Kidney (tissue), 14 donors: ENCODE measurements around the gene C1orf21. TPM values are rescaled to one million over a fixed set of nuclear protein-coding genes. Genes with fewer than 3 reads are reported as not detected.

ENCODE experiments used
- DNase-seq, 5 donors: peaks; one replicate each; pipeline ENCODE4 v3.0.0-alpha.2; 2013 to 2020
- FAIRE-seq: peaks from 2 replicates; lab custom pipeline; 2012; peaks lifted over from hg19 to GRCh38; lab: Jason Lieb, UNC
- H3K27ac ChIP-seq, 2 donors: one replicate each; pipeline ENCODE4 v1.7.0; 2013; ENCODE audit warnings: low read depth in 2 of 2, low read length in 2 of 2, inconsistent platforms in 1 of 2
- H3K27me3 ChIP-seq: one replicate; pipeline ENCODE4 v1.7.1; 2013; ENCODE audit warnings: low read length, inconsistent platforms; ENCODE audit not compliant: control insufficient read depth, insufficient read depth
- H3K36me3 ChIP-seq, 3 donors: one replicate each; pipeline versions ENCODE4 v1.7.0 to v1.7.1; 2013; ENCODE audit warnings: low read length in 3 of 3, control low read depth in 1 of 3, inconsistent platforms in 1 of 3; ENCODE audit not compliant: insufficient read depth in 3 of 3, control insufficient read depth in 2 of 3
- H3K4me1 ChIP-seq, 3 donors: one replicate each; pipeline versions ENCODE4 v1.7.0 to v1.7.1; 2013; ENCODE audit warnings: low read length in 3 of 3, inconsistent platforms in 1 of 3, low read depth in 1 of 3; ENCODE audit not compliant: control insufficient read depth in 2 of 3, insufficient read depth in 2 of 3
- H3K4me3 ChIP-seq, 3 donors: one replicate each; pipeline versions ENCODE4 v1.7.0 to v1.8.1; 2013; ENCODE audit warnings: low read length in 3 of 3, control low read depth in 1 of 3, inconsistent platforms in 1 of 3
- H3K9ac ChIP-seq, 3 donors: one replicate each; pipeline versions ENCODE4 v1.7.0 to v1.7.1; 2013; ENCODE audit warnings: low read length in 3 of 3, control low read depth in 1 of 3, inconsistent platforms in 1 of 3
- H3K9me3 ChIP-seq, 3 donors: one replicate each; pipeline versions ENCODE4 v1.7.0 to v1.7.1; 2013; ENCODE audit warnings: low read length in 3 of 3, control low read depth in 1 of 3, inconsistent platforms in 1 of 3; ENCODE audit not compliant: control insufficient read depth in 2 of 3, insufficient read depth in 1 of 3
- intact Hi-C: fragments of 100-400 bp; cut with DNase I; formaldehyde crosslinking; loops from one replicate; pipeline ENCODE4 v1.11.1; 2022
- polyA plus RNA-seq: library from polyadenylated mRNA; stranded (reverse); fragments of 350-450 nt; fragmentation: Illumina TruSeq; extraction: RNeasy Lipid Tissue Mini Kit (QIAGEN cat#74804); gene quantifications from one replicate; pipeline ENCODE4 v1.2.3, GENCODE V29; 2014; ENCODE audit warnings: low read depth, low replicate concordance; ENCODE audit not compliant: insufficient read depth
- total RNA-seq: library from RNA; stranded (reverse); fragmentation: NEBNext Ultra II Directional; extraction: Animal tissue kit (Norgen Biotek cat#: 25700); gene quantifications from one replicate; pipeline ENCODE4 v1.2.1, GENCODE V29; 2021
- TF ChIP-seq, protein P1 (sequence below): IDR thresholded peaks from 3 replicates; pipeline ENCODE4 v1.5.1; 2012; ENCODE audit warnings: mild to moderate bottlenecking, moderate library complexity, borderline replicate concordance; ENCODE audit not compliant: insufficient read depth; ENCODE audit errors: extremely low read depth
- donor health status: control.
- donor health status: control.
- donor health status: control.
- donor health status: control.
- donor health status: control.
- donor health status: DM: yes; HTN: yes; CAD: no.
- donor health status: Normal renal cell carcinoma (clear cell type).

The C1orf21 gene
- total and polyA plus RNA-seq, 2 donors from 2014 or later, result 18.3 to 18.6 TPM

- H3K27ac ChIP-seq, result no peak overlapping the region
- intact Hi-C loops, result no loop called here
- no peak for DNase-seq
Measured at GRCh38 chr1:184632415-184633175, 245.8 kb downstream of the C1orf21 start.

DNA sequence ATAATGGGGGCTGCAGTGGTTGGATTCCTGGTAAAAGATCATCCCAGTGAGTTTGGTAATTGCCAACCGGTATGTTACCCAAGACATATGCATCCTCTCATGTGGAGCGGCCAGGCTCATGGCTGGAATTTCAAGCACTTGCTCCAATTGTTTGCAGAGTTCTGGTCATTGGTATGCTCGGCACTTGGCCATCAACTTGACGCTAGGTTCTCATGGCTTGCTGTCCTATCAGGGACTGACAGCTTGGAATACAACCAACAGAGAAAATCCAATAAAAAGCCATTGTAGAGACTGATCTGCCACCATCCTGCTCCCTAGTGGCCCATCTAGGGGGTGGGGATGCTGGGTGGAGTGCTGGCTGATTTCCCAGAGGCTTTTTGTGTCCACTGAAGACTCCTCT is 247.0 kb downstream of the C1orf21 start:
- Histone ChIP-seq H3K27ac (no peak overlapping the region), H3K9ac (no peak overlapping the region), H3K4me3 (no peak overlapping the region), H3K36me3 (no peaks in the 10 kb centered on the region), H3K4me1 (peaks cover 5 to 11% (median 7%) of the 10 kb centered on the region in 3 donors), H3K9me3 (peaks cover 0 to 5% (median 0%) of the 10 kb centered on the region in 3 donors), H3K27me3 (no peaks in the 10 kb centered on the region)
- intact Hi-C loops, result no loop called here
- DNase-seq (no peak), FAIRE-seq (no peak)
- TF ChIP-seq, protein P1, sequence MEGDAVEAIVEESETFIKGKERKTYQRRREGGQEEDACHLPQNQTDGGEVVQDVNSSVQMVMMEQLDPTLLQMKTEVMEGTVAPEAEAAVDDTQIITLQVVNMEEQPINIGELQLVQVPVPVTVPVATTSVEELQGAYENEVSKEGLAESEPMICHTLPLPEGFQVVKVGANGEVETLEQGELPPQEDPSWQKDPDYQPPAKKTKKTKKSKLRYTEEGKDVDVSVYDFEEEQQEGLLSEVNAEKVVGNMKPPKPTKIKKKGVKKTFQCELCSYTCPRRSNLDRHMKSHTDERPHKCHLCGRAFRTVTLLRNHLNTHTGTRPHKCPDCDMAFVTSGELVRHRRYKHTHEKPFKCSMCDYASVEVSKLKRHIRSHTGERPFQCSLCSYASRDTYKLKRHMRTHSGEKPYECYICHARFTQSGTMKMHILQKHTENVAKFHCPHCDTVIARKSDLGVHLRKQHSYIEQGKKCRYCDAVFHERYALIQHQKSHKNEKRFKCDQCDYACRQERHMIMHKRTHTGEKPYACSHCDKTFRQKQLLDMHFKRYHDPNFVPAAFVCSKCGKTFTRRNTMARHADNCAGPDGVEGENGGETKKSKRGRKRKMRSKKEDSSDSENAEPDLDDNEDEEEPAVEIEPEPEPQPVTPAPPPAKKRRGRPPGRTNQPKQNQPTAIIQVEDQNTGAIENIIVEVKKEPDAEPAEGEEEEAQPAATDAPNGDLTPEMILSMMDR, result no peak

More at GRCh38 chr1:184632415-184633175, 245.8 kb downstream of the C1orf21 start:
- H3K27me3 ChIP-seq, result no peaks in the 10 kb centered on the region
- H3K36me3 ChIP-seq, result no peaks in the 10 kb centered on the region
- no peak for FAIRE-seq
- peaks cover 0 to 3% (median 0%) of the 10 kb centered on the region in 3 donors for H3K9me3 ChIP-seq
- H3K4me1 ChIP-seq, result peaks cover 5 to 11% (median 7%) of the 10 kb centered on the region in 3 donors
- no peak overlapping the region for H3K4me3 ChIP-seq
- TF ChIP-seq, protein P1, result no peak
- H3K9ac ChIP-seq, result no peak overlapping the region

DNA sequence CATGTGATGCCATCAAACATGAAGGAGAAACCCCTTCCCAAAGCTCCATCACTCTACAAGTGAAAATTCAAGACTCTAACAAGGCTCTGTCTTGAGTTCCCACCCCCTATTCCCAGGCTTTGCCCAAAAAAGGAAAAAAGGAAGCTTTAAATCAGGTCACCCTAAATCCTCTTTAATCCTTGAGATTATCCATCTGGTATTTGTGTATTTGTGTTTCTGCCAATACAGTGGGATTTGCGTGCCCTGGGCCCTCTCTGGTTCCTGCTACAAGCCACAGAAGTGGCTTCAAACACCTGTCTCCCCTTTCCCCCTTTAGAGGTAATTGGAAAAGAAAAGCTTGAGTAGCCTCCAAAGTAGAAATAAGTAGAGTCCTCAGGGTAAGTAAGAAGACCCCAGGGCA is 247.5 kb downstream of the C1orf21 start:
- H3K27me3 ChIP-seq, result no peaks in the 10 kb centered on the region
- intact Hi-C loops, result no loop called here
- TF ChIP-seq, protein P1, result no peak
- no peak overlapping the region for H3K9ac ChIP-seq
- no peak overlapping the region for H3K4me3 ChIP-seq
- H3K27ac ChIP-seq, result no peak overlapping the region
- no peaks in the 10 kb centered on the region for H3K36me3 ChIP-seq
- DNase-seq, result peak in 1 of 5 donors; percentile 20
- H3K4me1 ChIP-seq, result peaks cover 5 to 9% (median 5%) of the 10 kb centered on the region in 3 donors
- no peak for FAIRE-seq
- peaks cover 0 to 5% (median 0%) of the 10 kb centered on the region in 3 donors for H3K9me3 ChIP-seq
